Dedifferentiated amniotic fluid mesenchymal stem cell (primary cell): ENCODE data around the gene CNTN2.

ENCODE experiments used
- DNase-seq: peaks from one replicate; pipeline ENCODE4 v3.0.0-alpha.2; 2016; ENCODE audit errors: extremely low spot score

The CNTN2 gene

DNA sequence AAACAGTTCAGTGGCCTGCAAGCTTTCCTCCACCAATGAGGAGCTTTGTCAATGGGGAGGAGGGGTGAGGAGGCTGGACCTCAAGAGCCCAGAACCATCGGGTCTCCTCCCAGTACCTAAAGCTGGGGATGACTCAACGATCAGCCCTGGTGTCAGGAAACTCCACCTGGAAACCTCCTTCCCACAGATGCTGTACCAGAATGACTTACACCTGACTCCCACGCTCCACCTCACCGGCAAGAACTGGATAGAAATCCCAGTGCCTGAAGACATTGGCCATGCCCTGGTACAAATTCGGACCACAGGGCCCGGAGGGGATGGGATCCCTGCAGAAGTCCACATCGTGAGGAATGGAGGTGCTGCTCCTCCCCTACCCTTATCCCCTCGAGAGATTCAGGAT, 29.9 kb downstream of the CNTN2 start:
- DNase-seq, result no peak

DNA sequence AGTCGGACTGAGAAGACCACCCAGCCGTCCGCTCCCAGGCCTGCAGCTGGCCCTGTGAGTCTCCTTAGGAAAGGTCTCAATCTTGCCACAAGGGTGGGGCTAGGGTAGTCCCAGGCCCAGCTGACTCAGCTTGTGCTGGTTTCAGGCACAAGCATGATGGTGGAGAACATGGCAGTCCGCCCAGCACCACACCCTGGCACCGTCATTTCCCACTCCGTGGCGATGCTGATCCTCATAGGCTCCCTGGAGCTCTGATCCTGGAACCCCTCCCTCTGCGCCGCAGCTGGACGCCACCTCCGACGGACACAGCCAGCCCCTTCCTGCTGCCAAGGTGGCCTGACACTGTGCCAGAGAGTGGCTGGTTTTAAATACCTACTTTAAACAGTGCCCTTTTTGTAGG, 30.5 kb downstream of the CNTN2 start:
- no peak for DNase-seq

DNA sequence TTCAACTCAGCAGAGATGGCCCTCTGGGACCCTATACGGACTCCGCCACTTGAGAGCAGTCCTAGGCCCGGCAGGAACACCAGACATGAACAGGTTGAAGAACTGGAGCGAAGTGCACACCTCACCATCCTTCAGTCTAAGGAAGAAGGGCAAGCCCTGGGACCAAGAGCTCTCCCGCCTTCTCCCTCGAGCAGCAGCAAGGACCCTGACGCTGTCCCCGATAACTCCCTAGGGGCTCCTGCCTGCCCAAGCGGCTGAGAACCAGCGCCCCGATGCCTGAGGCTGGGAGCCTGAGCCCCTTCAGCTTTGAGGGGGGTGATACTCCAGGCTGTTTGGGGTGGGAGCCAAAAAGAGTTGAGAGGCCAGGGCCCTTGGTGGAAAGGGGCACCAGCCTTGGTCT, 31.1 kb downstream of the CNTN2 start:
- DNase-seq, result no peak

DNA sequence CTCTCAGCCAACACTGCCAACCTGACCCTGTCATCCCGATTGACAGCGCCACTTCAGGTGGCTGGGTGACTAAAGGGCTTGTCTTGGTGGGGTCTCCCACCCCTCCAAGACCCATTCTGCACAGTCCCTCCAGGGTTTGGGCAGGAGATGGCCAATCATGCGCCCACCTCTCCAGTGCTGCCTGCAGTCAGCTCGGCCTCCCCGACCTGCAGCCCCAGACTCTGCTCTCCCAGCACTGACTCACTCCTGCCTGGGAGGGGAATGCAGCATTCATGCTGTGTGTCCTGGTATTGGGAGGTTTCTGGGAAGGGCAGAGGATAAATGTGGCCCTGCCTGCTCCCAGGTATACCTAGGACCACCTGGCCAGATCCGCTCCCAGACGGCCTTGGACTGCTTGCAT, 31.5 kb downstream of the CNTN2 start:
- DNase-seq, result no peak

DNA sequence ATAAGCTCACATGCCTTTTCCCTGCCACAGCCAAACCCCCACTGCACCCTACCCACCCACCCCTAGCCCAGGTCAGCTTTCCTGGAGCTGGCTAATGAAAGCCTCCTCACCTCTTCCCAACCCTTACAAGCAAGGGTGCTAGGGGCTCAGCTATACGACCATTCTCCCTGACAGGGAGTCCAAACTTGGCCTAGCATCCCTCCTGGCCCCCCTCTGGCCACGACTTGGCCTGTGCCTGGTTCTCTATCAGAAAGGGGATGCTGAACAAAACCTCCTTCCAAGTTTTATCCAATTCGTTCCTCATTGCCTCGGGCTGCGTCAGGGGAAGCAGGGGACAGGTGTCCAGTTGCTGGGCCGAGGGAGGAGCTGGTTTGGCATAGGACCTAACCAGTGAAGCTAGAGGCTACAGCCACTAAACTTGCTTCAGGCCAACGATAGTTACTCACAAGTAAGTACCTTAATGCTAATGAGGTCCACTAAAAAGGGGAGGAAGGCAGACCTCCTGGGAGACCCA, 32.7 kb downstream of the CNTN2 start:
- no peak for DNase-seq

DNA sequence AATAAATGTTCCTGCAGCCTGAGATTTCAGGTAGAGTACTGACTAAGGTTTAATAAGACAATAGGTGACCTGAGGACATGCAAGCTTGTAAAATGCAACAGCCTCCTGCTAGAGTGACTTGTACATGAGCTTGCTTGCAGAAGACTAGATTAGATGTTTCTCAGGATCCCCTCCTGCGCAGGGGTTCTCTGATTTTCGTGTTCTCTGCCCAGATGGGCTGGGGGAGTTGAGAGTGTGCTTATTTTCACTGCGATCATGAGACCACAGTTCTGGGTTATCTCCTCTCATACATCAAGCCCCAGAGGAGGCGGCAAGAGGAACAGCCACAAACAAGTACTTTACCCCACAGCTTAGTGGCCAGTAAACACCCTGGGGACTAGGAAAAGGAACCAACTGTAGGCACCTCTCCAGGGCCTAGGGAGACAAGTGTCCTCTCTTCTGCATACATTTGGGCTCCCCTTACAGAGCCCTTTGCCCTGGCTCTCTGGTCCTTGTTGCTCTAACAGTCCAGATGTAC, 33.3 kb downstream of the CNTN2 start:
- no peak for DNase-seq

DNA sequence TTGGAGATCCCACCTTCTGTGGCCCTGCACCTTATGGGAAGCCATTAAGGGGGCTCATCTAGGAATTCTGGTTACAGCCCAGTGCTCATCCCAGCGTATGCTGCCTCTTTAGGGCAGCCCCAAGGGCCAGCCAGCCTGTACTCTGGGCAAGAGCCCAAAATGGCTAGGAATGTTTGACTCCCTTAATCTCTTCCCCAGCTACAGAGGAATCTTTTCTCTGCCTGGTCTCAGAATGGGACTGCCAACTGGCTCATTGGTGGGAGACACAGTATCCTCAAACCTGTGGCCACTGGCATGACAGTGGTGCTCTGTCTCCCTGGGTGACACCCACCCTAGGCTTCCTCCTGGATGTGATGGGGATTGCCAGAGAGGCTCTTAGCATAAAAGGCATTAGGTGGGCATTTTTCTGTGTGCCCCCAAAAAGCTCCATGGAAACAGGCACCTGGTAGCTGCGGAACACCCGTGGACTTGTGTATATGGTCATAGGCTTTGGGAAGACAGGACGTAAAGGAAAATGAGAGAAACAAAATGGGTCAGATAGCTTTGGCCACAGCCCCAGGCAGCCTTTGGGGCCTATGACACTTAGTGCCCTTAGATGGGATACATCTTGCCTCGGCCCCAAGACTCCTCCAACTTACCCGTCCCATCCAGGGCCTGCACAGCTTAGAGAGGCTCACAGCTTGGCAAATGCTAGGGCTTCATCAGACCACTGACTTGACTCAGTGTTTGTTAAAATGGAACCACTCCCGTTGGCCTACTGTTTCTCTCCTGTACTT, 34.3 kb downstream of the CNTN2 start:
- peak; percentile 18 for DNase-seq

DNA sequence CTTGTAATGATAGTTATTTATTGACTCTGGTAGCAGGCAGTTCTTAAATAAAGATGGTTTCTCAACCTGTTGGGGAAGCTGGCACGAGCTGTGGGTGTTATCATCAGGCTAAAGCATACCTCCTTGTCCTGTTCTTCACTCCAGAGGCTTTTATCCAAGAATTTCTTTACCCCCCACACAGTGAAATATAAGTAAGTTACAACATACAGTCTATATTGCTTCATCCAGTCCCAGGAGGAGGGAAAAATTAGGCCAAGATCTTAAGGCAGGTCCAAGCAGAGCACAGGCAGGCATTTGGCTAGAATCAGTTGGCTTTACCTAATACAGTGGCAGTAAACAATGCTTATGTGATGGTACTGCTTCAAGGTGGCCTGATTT, 34.9 kb downstream of the CNTN2 start:
- no peak for DNase-seq

DNA sequence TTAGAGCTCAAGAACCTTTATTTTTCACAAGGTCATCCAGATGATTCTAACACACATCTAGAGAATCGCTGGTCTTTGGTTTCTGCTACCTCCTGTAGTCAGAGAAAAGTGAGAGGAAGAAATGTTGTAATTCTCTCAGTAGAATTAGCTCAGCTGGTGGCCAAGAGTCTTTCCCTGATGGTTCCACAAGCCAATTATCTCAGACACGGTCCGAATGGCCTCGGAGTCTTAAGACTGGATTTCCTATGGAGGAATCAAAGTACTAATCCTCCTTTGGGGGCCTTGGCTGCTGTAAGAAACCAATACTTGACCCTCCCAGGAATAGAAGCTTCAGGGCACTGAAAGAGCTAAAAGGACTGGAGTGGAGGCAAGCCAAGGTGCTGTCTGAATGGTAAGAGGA, 39.4 kb downstream of the CNTN2 start:
- DNase-seq, result no peak

DNA sequence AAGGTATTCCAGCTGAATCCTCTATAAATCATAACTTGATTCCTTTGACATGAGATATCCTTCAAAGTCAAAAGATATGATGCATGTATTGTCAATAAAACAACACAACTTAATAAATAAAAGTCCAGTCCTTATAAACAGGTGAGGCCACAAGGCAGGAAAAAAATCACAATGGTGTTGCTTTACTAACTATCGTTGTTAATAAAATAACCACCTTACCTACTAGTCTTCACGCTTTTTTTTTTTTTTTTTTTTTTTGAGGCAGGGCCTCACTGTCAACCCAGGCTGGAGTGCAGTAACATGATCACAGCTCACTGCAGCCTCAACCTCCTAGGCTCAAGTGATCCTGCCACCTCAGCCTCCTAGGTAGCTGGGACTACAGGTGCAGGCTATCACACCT, 41.3 kb downstream of the CNTN2 start, which contains the start of gene TMEM81:
Gene TMEM81 (minus strand): TSS at position 101 of the 400 bp plus-strand sequence. CDS start 140 bp downstream, outside the sequence.
- no peak for DNase-seq

DNA sequence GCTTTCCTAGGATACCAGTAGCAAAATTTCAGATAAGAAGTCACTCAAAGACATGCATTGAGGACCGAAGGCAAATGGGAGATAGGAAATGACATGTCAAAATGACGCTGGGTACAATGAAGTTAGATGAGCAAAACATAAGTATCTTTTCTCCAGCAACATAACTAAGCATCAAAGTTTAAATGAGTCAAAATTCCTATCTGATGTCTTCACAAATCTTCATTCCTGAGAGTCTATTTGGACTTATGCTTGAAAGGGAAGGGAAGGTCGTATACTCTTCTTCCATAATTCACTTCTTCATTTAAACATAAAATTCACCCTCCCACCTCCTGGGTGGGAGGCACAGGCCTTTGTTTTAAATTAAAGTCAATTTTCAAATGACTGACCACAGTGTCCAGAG, 45.3 kb downstream of the CNTN2 start:
- DNase-seq, result peak; percentile 16

DNA sequence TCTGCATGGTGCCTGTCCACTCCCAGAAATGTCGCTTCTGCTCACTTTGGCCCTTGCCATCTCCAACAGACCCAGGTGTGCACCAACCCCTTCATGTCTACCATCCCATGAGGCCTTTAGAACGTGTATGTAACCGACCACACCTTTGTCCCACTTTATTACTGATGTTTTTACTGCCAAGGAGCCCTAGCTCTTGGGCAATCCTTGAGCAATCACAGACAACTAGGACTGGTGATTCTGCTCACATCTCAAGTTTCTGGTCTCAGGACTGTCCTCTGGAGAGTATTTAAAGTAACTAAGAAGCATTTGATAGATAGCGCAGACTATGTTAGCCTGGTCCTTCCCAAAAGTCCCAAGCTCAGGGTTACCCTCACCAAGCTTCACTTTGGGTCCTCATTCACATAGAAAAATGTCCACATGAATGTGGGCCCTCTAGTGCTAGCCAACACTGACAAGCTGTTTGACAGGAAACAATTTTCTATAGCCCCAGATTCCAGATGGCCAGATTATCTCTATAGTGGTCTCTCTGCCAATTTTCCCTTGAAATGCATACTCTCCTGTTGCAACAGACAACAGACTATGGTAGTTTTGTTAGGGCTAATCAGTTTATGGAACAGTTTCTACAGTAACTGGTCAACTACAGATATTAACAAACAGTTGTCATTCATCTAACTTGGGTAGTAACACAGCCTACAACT, 48.2 kb downstream of the CNTN2 start:
- DNase-seq, result no peak

DNA sequence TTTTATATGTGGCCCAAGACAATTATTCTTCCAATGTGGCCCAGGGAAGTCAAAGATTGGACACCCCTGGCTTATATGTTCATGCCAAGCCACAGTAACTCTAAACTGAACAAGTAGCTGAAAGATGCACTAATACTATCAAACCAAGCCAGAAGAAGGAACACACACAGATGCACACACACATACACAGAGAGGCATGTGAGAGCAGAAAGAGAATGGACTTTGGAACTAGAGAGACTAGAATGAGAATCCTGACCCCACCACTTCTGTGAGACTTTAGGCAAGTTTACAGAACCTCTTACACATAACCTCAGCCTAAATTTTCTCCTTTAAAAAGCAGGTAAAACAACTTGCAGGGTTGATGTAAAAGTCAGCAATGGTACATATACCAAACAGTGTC, 52.4 kb downstream of the CNTN2 start:
- DNase-seq, result no peak

DNA sequence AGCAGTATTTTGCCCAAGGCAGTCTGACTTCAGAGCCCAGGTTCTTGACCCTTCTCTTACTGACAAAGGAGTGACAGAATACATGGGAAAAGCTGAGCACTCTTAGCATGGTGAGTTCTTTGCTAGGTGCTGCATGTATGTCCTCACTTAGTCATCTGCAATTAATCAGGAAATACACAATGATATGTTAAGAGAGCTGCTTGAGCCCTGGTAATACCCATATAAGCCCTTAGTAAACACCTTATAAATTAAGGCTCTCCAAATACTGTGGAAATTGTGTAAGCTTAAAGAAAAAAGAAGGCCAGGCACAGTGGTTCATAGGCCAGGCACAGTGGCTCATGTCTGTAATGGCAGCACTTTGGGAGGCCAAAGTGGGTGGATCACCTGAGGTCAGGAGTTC, 55.2 kb downstream of the CNTN2 start:
- no peak for DNase-seq

DNA sequence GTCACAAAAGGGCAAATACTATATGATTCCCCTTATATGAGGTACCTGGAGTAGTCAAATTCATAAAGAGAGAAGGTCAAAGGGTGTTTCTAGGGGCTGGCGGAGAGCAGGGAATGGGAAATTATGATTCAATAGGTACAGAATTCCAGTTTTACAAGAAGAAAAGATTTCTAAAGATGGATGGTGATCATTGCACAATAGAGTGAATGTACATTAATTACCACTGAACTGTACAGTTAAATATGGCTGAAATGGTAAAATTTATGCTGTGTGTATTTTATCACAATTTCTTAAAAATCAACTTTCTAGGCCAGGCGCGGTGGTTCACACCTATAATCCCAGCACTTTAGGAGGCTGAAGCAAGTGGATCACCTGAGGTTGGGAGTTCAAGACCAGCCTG, 59.4 kb downstream of the CNTN2 start:
- DNase-seq, result no peak

DNA sequence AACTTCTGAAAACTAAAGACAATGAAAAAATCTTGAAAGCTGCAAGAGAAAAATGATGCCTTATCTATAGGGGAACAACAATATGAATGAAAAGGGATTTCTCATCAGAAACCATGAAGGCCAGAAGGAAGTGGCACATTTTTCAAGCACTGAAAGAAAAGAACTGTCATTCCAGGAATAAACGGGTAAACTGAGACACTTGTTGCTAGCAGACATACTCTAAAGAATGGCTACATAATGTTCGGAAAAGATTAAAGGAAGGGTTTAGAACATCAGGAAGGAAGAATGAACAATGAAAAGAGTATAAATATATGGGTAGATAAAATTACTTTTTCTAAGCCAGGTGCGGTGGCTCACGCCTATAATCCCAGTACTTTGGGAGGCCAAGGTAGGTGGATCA, 64.3 kb downstream of the CNTN2 start:
- DNase-seq, result no peak

DNA sequence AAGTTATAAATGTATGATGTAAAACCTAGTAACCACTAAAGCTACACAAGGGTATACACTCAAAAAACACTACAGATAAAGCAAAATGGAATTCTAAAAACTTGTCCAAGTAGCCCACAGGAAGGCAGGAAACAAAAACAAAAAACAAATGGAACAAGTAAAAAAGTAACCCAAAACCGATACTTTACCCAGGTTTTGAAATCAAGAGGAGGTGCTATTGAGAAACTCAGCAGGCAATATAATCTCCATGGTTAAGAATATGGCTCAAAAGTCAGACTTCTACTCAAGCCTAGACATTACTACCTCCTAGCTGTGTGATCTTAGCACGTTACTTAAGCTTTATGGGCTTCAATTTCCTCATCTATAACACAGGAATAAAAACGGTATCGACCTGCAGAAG, 65.5 kb downstream of the CNTN2 start:
- no peak for DNase-seq

DNA sequence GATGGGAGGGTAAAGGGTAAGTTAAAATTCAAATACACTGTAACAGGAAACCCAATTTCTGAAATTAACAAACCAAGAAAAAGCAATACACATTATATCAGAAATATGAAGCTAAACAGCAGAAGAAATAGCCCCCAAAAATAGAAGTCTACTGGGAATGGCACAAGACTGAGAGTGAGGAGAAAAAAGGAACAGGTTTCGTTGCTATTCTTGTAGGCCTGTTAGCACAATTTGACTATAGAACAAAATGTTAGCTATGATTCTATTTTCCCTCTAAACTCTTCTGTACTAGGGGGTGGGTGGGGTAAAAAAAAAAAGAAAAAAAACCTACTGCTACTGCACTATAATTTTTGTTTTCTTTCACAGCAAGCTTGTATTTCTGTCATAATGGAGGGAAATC, 66.3 kb downstream of the CNTN2 start:
- DNase-seq, result no peak

DNA sequence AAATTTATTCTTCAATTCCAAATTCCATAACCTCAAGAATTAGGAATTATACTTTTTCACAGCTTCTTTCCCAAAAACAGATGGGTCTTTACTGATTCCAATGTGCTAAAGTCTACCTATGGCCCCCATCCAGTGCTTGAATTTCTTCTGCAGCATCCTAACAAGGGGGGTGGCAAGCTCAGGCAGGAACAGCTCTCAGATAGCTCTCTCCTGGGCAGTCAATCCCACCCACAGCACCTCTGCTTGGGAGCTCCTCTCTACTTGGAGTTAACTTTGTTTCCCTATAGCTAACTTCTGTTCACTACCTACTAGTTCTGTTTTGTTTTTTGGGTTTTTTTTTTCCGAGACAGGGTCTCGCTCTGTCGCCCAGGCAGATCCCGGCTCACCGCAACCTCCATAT, 66.7 kb downstream of the CNTN2 start:
- DNase-seq, result no peak

DNA sequence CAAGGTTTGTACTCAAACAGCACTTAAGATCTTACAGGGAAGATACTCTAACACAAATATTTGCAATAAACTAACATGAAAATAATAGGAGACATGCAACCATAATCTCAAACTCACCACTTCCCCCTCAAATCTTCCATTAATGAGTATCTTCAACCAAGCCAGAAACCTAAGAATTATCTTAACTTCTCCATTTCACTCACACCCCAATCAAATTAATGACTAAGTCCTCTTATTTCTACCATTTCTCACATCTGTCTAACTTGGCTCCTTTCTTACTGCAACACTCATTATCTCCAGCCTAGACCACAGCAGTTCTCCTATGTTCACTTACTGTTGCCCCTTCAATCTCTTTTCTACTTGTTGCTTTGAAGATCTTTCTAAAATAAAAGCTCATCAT, 68.3 kb downstream of the CNTN2 start:
- no peak for DNase-seq

DNA sequence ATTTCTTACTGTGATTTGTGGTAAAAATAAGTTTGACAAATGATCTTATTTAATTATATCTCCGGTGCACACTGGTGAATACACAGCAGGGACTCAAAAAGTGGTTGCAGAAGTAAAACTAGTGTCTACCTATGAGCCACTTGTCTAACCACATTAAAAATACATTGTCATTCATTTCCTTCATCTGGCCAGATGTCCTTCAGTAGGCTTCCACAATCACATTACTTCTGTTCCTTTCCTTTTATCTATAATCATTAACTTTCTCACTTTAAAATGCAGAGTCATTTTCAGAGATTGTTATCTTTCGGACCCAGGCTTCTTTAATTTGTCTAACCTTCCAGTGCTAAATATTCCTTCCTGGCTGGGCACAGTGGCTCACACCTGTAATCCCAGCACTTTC, 75.7 kb downstream of the CNTN2 start:
- DNase-seq, result no peak

DNA sequence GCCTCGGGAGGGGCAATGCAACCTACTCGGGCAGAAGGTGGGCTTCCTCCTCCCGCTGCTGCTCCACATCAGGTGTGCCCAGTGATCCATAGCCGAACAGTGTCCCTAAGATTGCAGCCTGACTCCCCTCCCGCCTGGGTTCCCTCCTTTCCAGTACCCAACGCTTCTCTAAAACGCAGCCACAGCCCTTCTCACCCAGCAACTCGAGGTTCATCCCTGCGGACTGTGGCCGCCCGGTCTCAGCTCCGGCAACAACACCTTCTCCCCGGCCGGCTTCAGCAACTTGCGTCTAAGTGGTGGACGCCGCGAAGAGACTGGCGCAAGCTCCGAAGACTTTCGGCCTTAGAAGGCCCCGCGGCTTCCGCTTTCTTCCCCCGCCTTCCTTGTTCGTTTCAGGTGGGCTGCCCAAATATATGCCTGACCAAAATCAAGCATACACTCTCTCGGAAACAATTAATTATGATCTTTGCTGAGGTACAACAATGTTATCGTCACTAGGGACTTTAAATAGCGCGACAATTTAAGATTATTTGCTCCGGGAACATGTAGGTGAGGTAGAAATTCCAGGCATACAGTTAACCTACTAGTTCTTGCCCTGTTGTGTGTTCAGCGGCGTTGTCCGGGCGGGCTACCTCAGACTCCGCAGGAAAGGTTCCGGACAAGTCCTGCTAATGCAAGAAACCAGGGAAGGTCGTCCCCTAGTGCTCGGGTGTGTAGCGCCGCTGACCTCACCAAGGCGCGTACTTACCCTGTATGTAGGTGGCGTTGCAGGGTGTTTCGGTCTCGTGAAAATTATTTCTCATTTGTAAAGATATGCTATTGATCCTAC, 78.9 kb downstream of the CNTN2 start, which contains the start of gene RBBP5:
Gene RBBP5 (minus strand): TSS at position 319 of the 829 bp plus-strand sequence. CDS start 105 bp downstream, at position 214.
- DNase-seq, result peak; percentile 96
